GM18907 (cell line): ENCODE data around the gene MORC4.
A peak's percentile ranks its signal among the peaks of the same experiment; 100 is the strongest.

Experiments used
- ATAC-seq: cut with Tn5 transposase; IDR thresholded peaks from one replicate; pipeline ENCODE4 v1.9.1; 2021; ENCODE audit warnings: mild to moderate bottlenecking, moderate library complexity; ENCODE audit not compliant: unreplicated experiment

Gene MORC4

GRCh38 chrX:106912864-106913263 lies 87.1 kb downstream of the MORC4 start:
- no peak for ATAC-seq

GRCh38 chrX:106906361-106906760 lies 93.7 kb downstream of the MORC4 start:
- ATAC-seq, result no peak

DNA sequence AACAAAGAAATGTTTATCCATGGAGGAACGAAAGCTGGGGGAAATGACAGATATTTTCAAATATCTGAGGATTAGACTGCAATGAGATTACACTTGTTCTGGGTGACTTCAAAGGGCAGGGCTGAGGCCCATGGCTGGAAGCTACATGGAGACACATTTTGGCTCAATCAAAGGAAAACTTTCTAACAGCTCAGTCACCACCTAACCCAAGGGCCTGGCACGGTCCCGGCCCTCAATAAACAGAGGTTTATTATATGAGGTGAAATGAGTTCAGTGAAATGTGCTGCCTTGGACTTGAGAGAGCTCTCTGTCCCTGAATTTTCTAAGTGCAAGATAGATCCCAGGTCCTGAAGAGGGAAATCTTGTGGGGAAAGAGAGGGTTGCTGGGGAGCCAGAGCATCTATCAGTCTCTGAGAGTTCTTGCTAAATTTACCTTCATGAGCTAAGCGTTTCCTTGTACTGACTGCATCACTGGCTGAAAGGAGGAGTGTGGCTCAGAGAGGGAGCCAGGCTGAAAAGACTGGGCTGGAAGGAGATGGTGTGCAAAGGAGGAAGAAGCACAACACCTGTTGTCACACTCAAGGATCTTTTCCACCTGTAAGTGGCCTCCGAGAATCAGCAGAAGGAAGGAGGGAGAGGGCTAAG lies 94.8 kb downstream of the MORC4 start:
- ATAC-seq, result no peak

DNA sequence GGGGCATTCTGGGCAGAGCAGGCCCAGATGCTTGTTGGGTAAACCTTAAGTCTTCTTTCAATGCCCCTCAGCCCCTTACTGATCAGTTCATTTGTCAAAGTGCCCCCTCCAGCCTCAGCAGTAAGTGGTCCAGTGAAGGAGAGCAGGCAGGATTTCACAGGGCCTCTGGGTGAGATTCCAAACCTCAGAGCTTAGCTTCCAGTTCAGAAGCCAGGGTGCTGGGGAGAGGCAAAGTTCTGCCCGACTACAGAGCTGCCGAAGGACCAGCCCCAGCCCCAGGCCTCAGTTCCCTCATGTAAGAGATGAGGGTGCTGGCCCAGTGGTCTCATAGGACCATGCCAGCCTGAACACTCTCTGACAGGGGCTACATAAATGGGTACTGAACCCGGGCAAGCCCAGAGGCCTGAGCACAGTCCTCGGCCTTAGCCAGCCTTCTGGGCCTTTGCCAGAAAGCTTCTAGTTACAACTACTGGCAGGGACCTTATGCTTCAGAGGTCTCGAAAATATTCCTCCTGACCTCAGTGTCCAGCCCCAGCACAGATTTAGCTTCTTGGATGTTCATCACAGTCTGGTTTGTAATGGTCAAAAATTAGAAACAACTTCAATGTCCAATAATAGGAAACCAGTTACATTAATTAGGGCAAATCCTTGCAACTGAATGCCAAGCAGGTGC lies 96.0 kb downstream of the MORC4 start:
- ATAC-seq, result no peak

- ATAC-seq, result no peak
These were observed 96.7 kb downstream of the MORC4 start, which contains the start of gene RIPPLY1 for GRCh38 chrX:106903291-106903824. RIPPLY1 (minus strand) TSS chrX:106903341; CDS start chrX:106903287, 54 bp downstream.

DNA sequence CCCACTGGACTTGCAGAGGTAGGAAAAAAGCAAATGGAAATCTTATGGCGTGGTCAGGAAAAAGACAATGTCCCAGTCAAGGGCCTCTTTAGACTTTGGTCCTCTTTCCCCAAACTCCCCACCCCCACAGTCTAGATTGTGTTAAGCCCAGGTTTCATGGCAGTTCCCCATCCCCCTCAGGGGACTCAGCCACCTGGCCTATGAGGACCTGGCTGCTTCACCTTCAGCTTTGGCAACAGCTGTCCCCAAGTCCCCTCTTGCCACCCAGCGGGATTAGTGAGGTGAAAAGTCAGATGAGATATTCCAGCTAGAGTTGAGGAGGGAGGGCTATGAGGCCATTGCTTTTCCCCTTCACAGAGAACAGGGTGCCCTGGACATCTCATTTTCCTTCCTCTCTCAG lies 97.3 kb downstream of the MORC4 start:
- no peak for ATAC-seq

DNA sequence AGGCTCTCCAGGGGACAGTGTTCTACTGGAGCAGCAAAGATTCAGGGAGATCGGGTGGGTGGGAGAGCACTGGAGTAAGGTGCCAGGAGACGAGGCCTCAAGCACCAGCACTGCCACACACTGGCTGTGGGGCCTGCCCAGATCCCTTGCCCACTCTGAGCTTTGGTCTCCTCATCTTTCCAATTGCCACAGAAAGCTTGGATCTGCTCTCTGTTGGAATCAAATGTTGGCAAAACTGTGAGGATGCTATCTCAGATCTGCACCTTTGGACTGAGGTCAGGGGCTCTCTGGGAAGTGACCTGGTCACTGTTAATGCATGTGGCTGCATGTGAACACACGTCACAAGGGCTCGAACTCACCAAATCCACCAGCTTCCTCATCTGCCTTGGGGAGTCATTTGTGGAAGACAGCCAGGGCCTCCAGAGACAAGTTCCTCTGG lies 98.2 kb downstream of the MORC4 start:
- no peak for ATAC-seq

- no peak for ATAC-seq
These were observed 98.7 kb downstream of the MORC4 start for GRCh38 chrX:106901341-106901740.

DNA sequence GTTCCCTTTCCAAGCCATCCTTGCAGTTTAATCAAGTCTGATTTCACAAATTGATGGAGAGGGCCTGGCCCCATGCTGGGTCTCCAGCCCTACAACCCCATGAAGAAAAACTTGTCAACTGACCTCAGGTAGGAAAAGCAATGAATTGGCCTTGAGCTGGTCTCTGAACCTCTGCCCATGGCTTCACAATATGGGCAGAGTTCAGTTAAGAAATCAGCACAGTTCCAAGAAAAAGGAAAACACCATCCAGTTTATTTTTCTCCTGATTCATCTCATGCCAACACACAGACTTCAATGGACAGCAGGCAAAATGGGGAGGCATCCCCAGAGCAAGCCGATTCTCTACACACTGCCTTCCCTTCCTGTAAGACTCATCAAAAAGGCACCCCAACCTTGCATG lies 100.2 kb downstream of the MORC4 start:
- no peak for ATAC-seq

GRCh38 chrX:106899276-106899675 lies 100.7 kb downstream of the MORC4 start:
- no peak for ATAC-seq

- peak; percentile 80 for ATAC-seq
These were observed 101.5 kb downstream of the MORC4 start for GRCh38 chrX:106898462-106898861.

DNA sequence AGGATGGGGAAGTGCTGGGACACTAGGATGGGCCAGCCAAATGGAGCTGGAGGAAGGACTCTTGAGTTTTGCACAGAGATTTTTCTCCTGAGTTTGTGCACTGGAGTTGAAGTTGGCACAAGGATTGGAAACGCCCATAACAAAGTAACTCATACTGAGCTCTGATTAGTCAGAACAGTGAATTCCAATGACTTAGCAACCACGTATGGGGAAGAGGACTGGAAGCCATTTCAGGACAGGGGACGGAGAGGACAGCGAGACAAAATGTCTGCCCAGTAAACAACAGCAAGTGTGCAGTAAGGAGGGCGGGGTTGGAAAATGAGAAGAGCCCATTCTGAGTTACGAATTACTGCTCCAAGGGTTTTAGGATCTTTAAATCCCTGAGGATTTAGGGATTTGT lies 102.8 kb downstream of the MORC4 start:
- ATAC-seq, result no peak

DNA sequence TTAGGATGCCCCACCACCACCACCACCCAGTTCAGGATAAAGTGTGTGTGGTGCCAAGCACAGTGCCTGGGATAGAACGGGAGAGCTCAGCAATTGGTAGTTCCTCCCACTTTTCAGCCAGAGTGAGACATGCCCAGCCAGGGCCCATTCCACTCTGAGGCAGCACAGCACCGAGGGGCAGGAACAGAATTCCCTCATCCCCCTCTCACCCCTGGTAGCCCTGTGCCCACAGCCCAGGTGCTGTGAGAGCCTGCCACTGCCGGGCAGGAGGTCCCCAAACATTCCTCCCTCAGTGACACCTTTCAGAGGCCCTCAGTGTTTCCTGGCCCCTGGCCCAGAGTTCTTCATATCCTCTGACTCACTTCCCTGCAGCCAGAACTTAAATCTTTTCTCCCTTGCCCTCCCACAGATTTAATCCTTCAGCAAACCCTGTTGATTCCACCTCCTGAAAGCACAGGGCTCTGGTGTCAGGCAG lies 105.0 kb downstream of the MORC4 start:
- no peak for ATAC-seq

- ATAC-seq, result peak; percentile 81
These were observed 105.6 kb downstream of the MORC4 start for GRCh38 chrX:106894392-106894909.

DNA sequence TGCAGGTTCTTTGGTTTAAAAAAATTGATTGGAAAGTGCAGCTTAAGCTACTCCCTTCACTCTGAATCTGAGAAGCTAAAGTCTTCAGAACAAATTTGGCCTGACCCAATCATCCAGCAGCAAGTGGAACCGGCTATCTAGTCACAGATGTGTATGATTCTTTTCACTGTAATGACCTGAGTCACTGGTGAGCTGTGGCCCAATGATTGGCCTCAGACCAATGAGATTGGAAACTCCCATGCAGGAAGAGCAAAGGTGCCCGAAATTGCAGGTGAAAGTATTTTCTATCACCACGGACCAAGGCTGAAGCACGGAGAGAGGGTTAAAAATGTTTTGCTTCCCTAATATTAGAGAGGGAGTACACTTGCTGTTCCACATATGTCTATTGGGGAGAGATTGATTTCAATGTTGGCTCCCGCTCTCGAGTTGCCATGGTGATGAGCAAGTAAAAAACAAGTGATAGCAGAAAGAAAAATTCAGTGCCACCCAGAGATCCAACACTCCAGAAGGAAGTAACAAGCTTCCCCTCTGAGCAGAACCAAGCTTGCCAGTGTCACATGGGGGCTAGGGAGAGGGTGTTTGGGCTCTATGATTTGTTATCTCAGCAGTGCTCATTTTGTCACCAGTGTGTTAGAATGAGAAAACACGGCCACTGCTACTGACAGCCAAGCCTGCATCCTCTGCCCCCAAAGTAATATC lies 108.1 kb downstream of the MORC4 start:
- no peak for ATAC-seq
